Activated naive CD4-positive, alpha-beta T cell treated with anti-CD3 and anti-CD28 coated beads, Interleukin-2, amount 10 ng/mL, durations not matched to agents 7 days and 5 days (primary cell): ENCODE results near the gene MAP4K4.

Experiments used
- CTCF ChIA-PET: fragments of 350-600 bp; sonication (Branson Sonifier 250); formaldehyde crosslinking; loops from one replicate; lab custom pipeline; 2021; ENCODE audit warnings: antibody characterized with exemption; lab: Charles Lee
- DNase-seq: peaks from one replicate; pipeline ENCODE4 v3.0.0-alpha.2; 2020
- H3K27ac Mint-ChIP-seq: one replicate; pipeline ENCODE4 v1.8.0; 2021; ENCODE audit warnings: mild to moderate bottlenecking, moderate library complexity, mixed read lengths
- H3K27me3 Mint-ChIP-seq: one replicate; pipeline ENCODE4 v1.8.0; 2021; ENCODE audit warnings: mild to moderate bottlenecking, mixed read lengths
- H3K36me3 Mint-ChIP-seq: one replicate; pipeline ENCODE4 v1.8.0; 2021; ENCODE audit warnings: mixed read lengths
- H3K4me1 Mint-ChIP-seq: one replicate; pipeline ENCODE4 v1.8.0; 2021; ENCODE audit warnings: mixed read lengths
- H3K4me3 Mint-ChIP-seq: one replicate; pipeline ENCODE4 v1.8.0; 2021; ENCODE audit warnings: mild to moderate bottlenecking, moderate library complexity, mixed read lengths
- H3K9me3 Mint-ChIP-seq: one replicate; pipeline ENCODE4 v1.8.0; 2021; ENCODE audit warnings: mixed read lengths

The MAP4K4 gene

DNA sequence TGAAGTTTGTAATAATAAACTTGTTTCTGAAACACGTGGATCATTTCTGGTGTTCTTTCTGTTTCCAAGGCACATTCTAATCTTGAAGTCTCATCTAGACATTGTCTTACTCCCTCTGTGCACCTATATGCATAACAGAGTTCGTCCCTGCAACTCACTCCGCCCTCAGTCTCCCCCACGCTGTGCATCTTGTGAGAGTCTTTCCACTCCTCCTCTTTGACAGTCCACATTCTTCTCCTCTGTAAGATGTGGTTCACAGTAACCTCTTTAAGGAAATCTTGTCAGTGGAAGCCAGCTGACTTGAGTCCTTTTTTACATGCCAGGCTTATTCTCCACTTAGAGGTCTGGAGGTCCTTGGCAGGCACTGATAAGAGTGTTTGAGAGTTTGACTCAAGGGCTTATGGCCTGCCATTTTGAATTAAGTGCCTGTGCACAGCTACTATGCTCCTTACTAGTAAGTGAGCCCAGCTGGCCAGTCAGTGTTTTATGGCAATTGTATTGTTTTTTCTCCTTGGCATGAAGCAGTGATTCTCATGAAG is 185.3 kb downstream of the MAP4K4 start:
- Mint-ChIP-seq H3K27me3 (no peaks in the 10 kb centered on the region), H3K9me3 (no peaks in the 10 kb centered on the region), H3K4me3 (no peak overlapping the region), H3K27ac (no peak overlapping the region), H3K36me3 (peaks cover 67% of the 10 kb centered on the region), H3K4me1 (no peaks in the 10 kb centered on the region)
- DNase-seq: no peak
- CTCF ChIA-PET: interaction anchor here (0.6 to 2.6 kb wide), 8 partner anchors 11 to 552 kb away, joined by 3 to 34 read pairs (median 4); no protein-coding TSS in a partner anchor

GRCh38 chr2:101883860-101884259 is 186.4 kb downstream of the MAP4K4 start:
- no peak overlapping the region for H3K27ac Mint-ChIP-seq
- CTCF ChIA-PET: interaction anchor here (0.6 to 2.6 kb wide), 30 partner anchors 9 to 571 kb away, joined by 3 to 34 read pairs (median 4); no protein-coding TSS in a partner anchor
- no peak overlapping the region for H3K4me3 Mint-ChIP-seq
- H3K4me1 Mint-ChIP-seq: no peaks in the 10 kb centered on the region
- no peaks in the 10 kb centered on the region for H3K9me3 Mint-ChIP-seq
- DNase-seq: peak; percentile 31
- H3K36me3 Mint-ChIP-seq: peaks cover 67% of the 10 kb centered on the region
- no peaks in the 10 kb centered on the region for H3K27me3 Mint-ChIP-seq

DNA sequence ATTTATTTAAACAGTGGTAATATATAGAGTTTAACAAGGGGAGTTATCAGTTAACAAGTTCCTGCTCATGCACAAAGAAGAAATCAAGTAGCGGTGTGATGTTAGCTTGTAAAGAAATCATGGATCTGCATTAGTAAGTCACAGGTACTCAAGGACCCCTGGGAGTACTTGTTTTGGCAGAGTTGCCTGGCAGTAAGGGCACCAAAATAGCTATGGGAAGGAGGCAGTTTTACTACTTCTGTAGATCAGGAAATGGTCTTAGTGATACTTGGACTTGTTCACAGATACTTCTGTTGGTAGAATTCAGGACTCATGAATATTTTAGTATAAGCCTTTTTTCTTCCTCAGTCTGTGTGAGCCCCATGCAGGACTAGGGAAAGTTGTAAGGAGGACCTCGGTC is 186.9 kb downstream of the MAP4K4 start:
- no peaks in the 10 kb centered on the region for H3K4me1 Mint-ChIP-seq
- CTCF ChIA-PET: interaction anchor here (0.6 to 2.6 kb wide), 21 partner anchors 9 to 570 kb away, joined by 3 to 34 read pairs (median 4); no protein-coding TSS in a partner anchor
- H3K27me3 Mint-ChIP-seq: no peaks in the 10 kb centered on the region
- DNase-seq: no peak
- H3K36me3 Mint-ChIP-seq: peaks cover 68% of the 10 kb centered on the region
- H3K9me3 Mint-ChIP-seq: no peaks in the 10 kb centered on the region
- no peak overlapping the region for H3K4me3 Mint-ChIP-seq
- no peak overlapping the region for H3K27ac Mint-ChIP-seq

DNA sequence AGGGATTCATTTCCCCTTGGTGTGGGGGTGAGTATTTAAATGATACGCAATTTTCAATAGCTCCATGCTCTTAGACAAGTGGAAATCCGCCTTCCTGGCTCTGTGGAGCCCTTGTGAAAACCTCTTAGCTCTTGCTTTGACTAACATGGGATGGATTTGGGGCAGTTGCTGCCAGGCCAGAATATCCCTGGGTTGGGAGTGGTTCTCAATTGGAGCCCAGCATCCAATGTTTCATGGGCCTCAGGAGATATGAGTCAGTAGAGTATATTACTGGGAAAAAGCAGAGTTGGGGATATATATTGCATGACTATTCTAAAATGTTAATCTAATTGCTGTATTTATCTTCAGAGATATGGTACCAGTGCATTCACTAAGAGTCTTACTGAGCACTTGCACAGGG is 189.8 kb downstream of the MAP4K4 start:
- H3K36me3 Mint-ChIP-seq: peaks cover 70% of the 10 kb centered on the region
- H3K27ac Mint-ChIP-seq: no peak overlapping the region
- CTCF ChIA-PET: no interaction called here
- DNase-seq: no peak
- H3K4me1 Mint-ChIP-seq: no peaks in the 10 kb centered on the region
- H3K27me3 Mint-ChIP-seq: no peaks in the 10 kb centered on the region
- H3K9me3 Mint-ChIP-seq: no peaks in the 10 kb centered on the region
- no peak overlapping the region for H3K4me3 Mint-ChIP-seq

DNA sequence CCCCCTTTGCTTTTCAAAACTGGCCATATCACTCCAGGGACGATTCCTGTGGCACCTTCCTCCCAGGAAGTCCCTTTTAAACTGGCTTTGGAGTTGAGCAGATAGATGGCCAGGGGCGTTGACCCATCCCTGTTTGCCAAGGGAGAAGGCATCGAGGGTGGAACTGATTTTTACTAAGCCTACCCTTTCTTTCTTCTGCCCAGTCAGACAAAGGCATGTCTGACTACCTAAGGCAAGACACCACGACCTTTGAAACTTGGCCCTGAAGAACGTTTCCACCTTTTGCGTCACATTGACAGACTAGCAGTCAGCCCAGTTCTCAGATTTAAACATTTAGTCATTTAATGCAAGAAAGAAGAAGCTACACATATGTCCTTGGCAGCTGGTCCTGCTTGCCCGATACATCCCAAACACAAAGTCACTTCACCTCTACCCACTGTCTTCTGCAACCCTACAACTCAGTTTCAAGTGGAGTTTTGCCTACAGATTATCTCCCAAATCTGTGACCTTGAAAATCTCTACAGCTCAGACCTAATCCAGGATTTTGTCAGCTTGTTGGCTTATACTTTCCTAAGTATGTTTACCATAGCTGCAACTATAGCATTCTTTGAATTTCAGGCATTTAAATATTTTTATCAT is 192.1 kb downstream of the MAP4K4 start:
- Mint-ChIP-seq H3K36me3 (peaks cover 71% of the 10 kb centered on the region), H3K4me1 (no peaks in the 10 kb centered on the region), H3K27ac (no peak overlapping the region), H3K27me3 (no peaks in the 10 kb centered on the region), H3K9me3 (no peaks in the 10 kb centered on the region), H3K4me3 (no peak overlapping the region)
- CTCF ChIA-PET: interaction anchor here (0.8 kb wide), 1 partner anchor 351 kb away, joined by 3 read pairs; no protein-coding TSS in a partner anchor
- no peak for DNase-seq

GRCh38 chr2:101892377-101892776 is 194.9 kb downstream of the MAP4K4 start:
- no peaks in the 10 kb centered on the region for H3K9me3 Mint-ChIP-seq
- CTCF ChIA-PET: interaction anchor here (1.8 kb wide), 1 partner anchor 8 kb away, joined by 5 read pairs; no protein-coding TSS in a partner anchor
- peaks cover 69% of the 10 kb centered on the region for H3K36me3 Mint-ChIP-seq

DNA sequence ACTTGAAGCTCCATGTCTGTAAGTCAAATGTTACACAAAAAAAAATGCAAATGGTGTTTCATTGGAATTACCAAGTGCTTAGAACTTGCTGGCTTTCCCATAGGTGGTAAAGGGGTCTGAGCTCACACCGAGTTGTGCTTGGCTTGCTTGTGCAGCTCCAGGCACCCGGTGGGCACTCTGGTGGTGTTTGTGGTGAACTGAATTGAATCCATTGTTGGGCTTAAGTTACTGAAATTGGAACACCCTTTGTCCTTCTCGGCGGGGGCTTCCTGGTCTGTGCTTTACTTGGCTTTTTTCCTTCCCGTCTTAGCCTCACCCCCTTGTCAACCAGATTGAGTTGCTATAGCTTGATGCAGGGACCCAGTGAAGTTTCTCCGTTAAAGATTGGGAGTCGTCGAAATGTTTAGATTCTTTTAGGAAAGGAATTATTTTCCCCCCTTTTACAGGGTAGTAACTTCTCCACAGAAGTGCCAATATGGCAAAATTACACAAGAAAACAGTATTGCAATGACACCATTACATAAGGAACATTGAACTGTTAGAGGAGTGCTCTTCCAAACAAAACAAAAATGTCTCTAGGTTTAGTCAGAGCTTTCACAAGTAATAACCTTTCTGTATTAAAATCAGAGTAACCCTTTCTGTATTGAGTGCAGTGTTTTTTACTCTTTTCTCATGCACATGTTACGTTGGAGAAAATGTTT is 196.3 kb downstream of the MAP4K4 start:
- CTCF ChIA-PET: interaction anchor here (1.8 kb wide), 1 partner anchor 10 kb away, joined by 5 read pairs; no protein-coding TSS in a partner anchor
- no peak for DNase-seq
- H3K9me3 Mint-ChIP-seq: no peaks in the 10 kb centered on the region
- H3K36me3 Mint-ChIP-seq: peaks cover 64% of the 10 kb centered on the region
- no peak overlapping the region for H3K4me3 Mint-ChIP-seq
- no peaks in the 10 kb centered on the region for H3K4me1 Mint-ChIP-seq
- H3K27ac Mint-ChIP-seq: no peak overlapping the region
- no peaks in the 10 kb centered on the region for H3K27me3 Mint-ChIP-seq

More at GRCh38 chr2:101892377-101892776, 194.9 kb downstream of the MAP4K4 start:
- Mint-ChIP-seq H3K4me3 (no peak overlapping the region), H3K4me1 (no peaks in the 10 kb centered on the region), H3K27me3 (no peaks in the 10 kb centered on the region), H3K27ac (no peak overlapping the region)
- DNase-seq: no peak

GRCh38 chr2:101895039-101895438 is 197.5 kb downstream of the MAP4K4 start:
- Mint-ChIP-seq H3K4me1 (peaks cover 2% of the 10 kb centered on the region), H3K9me3 (no peaks in the 10 kb centered on the region), H3K27ac (no peak overlapping the region), H3K36me3 (peaks cover 57% of the 10 kb centered on the region), H3K27me3 (no peaks in the 10 kb centered on the region), H3K4me3 (no peak overlapping the region)
- CTCF ChIA-PET: interaction anchor here (1.0 kb wide), 1 partner anchor 11 kb away, joined by 4 read pairs; no protein-coding TSS in a partner anchor
- no peak for DNase-seq

DNA sequence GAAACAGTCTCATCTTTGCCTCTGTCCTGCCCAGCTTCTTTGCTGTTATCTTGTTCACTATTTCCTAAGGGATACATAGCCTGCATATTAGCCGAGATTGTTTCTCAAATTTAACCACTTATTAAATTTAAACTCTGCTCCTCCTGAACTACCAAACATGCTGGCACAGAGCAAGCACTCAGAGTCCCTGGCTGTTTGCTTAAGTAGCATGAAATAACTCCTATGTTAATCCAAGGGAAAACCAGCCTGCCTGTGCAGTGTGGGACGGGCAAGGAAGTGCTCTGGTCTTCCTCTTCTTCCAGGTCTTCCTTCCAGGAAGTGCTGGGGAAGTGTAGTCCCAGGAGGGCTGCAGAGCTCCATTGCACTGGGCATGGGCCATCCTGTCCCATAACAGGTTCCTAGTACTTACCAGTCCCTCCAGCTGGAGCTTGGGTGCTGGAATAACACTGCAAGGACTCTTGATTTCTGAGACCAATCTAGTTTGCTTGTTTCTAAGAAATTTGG is 198.4 kb downstream of the MAP4K4 start:
- peaks cover 57% of the 10 kb centered on the region for H3K36me3 Mint-ChIP-seq
- CTCF ChIA-PET: interaction anchor here (1.1 kb wide), 1 partner anchor 12 kb away, joined by 4 read pairs; no protein-coding TSS in a partner anchor
- DNase-seq: no peak
- no peak overlapping the region for H3K27ac Mint-ChIP-seq
- H3K27me3 Mint-ChIP-seq: no peaks in the 10 kb centered on the region
- no peaks in the 10 kb centered on the region for H3K9me3 Mint-ChIP-seq
- no peak overlapping the region for H3K4me3 Mint-ChIP-seq
- peaks cover 9% of the 10 kb centered on the region for H3K4me1 Mint-ChIP-seq

- peaks cover 9% of the 10 kb centered on the region for H3K4me1 Mint-ChIP-seq
- no peak overlapping the region for H3K27ac Mint-ChIP-seq
- no peak overlapping the region for H3K4me3 Mint-ChIP-seq
- H3K27me3 Mint-ChIP-seq: peaks cover 3% of the 10 kb centered on the region
- H3K9me3 Mint-ChIP-seq: peaks cover under 1% of the 10 kb centered on the region
- no peak for DNase-seq
- CTCF ChIA-PET: no interaction called here
- peaks cover 47% of the 10 kb centered on the region for H3K36me3 Mint-ChIP-seq
These were observed 199.8 kb downstream of the MAP4K4 start for GRCh38 chr2:101897301-101897700.

DNA sequence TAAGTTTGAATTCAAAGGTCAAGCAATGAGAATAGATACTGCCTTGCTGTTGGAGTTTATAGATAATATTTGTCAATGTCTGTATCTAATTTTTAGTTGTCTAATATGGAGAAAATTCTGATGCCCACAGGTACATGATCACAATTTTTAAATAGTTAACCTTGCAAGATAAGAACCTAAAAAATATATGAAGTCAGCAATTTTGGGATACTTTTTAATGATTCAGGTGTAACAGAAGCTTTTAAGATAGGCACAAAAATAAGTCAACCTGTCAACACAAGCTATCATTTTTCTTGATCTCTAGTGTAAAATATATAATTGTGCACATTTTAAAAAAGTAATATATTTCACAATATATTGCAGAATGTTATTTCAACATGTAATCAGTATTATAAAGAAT is 201.8 kb downstream of the MAP4K4 start:
- no peak for DNase-seq
- peaks cover 9% of the 10 kb centered on the region for H3K4me1 Mint-ChIP-seq
- CTCF ChIA-PET: interaction anchor here (1.1 kb wide), 1 partner anchor 16 kb away, joined by 5 read pairs; no protein-coding TSS in a partner anchor
- H3K4me3 Mint-ChIP-seq: no peak overlapping the region
- peaks cover 29% of the 10 kb centered on the region for H3K36me3 Mint-ChIP-seq
- peaks cover 4% of the 10 kb centered on the region for H3K9me3 Mint-ChIP-seq
- peaks cover 10% of the 10 kb centered on the region for H3K27me3 Mint-ChIP-seq
- H3K27ac Mint-ChIP-seq: no peak overlapping the region

GRCh38 chr2:101899871-101900270 is 202.4 kb downstream of the MAP4K4 start:
- Mint-ChIP-seq H3K27ac (peak overlapping the region; percentile 50), H3K4me1 (peaks cover 9% of the 10 kb centered on the region), H3K27me3 (peaks cover 10% of the 10 kb centered on the region), H3K36me3 (peaks cover 27% of the 10 kb centered on the region), H3K4me3 (no peak overlapping the region), H3K9me3 (peaks cover 4% of the 10 kb centered on the region)
- no peak for DNase-seq
- CTCF ChIA-PET: interaction anchor here (1.1 kb wide), 1 partner anchor 16 kb away, joined by 5 read pairs; no protein-coding TSS in a partner anchor

DNA sequence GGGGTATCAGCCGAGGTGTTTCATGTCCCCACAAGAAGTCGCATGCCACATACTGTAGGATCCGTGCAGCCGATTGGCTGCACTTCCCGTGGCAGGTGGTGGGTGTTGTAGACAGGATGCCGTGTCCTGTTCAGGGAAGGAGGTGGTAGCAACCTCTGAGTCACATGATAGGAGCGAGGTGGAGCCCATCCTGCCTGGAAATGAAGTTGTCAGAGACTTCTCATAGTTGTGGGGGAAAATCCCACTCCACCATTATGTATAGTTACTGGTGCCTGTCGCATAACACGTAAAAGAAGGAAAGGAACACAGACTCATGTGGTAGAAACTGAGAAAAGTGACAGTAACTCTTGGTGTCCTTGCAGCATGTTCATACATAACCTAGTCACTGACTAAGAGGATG is 202.9 kb downstream of the MAP4K4 start:
- Mint-ChIP-seq H3K27ac (peak overlapping the region; percentile 50), H3K4me3 (no peak overlapping the region), H3K9me3 (peaks cover 5% of the 10 kb centered on the region), H3K27me3 (peaks cover 10% of the 10 kb centered on the region), H3K4me1 (peaks cover 9% of the 10 kb centered on the region), H3K36me3 (peaks cover 25% of the 10 kb centered on the region)
- CTCF ChIA-PET: interaction anchor here (0.6 to 1.1 kb wide), 2 partner anchors 17 to 475 kb away, joined by 3 to 5 read pairs; no protein-coding TSS in a partner anchor
- no peak for DNase-seq

GRCh38 chr2:101901241-101901640 is 203.7 kb downstream of the MAP4K4 start:
- H3K4me1 Mint-ChIP-seq: peaks cover 9% of the 10 kb centered on the region
- peaks cover 12% of the 10 kb centered on the region for H3K9me3 Mint-ChIP-seq
- no peak overlapping the region for H3K27ac Mint-ChIP-seq
- CTCF ChIA-PET: interaction anchor here (0.6 kb wide), 1 partner anchor 474 kb away, joined by 3 read pairs; no protein-coding TSS in a partner anchor
- peaks cover 10% of the 10 kb centered on the region for H3K27me3 Mint-ChIP-seq
- H3K36me3 Mint-ChIP-seq: peaks cover 18% of the 10 kb centered on the region
- no peak for DNase-seq
- H3K4me3 Mint-ChIP-seq: no peak overlapping the region
